CD4-positive, alpha-beta T cell treated with Interleukin-15 for 4 hours (primary cell): Measurements from ENCODE around the gene CRIM1.
"Not testable (repeated sequence)": the region's sequence is repeated elsewhere in the genome, so short reads cannot be mapped to it uniquely, and the experiment has no call there.

Source experiments
- DNase-seq: peaks from one replicate; pipeline ENCODE4 v3.0.0-alpha.2; 2020; ENCODE audit warnings: low spot score

The CRIM1 gene

DNA sequence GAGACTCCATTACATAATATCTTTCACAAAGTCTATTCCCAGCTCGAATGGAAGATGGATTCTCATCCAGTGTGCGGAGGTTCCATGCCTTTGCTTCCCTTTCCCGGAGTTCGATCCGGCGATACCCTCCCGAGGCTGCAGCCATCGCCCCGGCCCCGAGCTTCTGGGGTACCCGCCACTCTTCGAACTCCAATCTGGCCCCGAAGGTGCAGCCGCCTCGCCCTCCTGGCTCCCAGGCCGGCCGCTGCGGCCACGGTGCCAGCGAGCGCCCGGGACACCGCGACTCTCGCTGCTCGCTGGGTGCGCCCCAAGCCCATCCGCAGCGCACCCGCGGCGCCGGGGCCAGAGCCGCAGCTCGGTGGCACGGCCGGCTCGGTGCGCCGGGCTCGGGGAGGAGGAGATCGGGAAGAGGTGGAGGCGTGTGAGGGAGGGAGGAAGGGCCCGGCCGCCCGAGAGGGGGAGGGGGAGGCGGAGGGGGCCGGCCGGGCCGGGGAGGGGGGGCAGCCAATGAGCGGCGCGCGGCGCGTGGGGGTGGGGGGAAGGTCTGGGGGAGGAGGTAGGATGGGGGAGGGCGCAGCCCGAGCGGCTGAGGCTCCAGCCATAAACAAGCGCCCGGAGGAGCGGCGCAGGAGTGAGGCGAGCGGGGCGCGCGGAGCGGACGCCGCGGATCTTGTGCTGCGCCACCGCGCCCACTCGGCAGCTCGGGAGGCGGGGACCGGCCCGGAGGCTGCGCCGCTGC, at the start of gene CRIM1:
Gene CRIM1, plus strand, starts transcription at position 628 of the 739 bp plus-strand sequence. CDS start 515 bp downstream, outside the sequence.
- DNase-seq, result peak; percentile 31

DNA sequence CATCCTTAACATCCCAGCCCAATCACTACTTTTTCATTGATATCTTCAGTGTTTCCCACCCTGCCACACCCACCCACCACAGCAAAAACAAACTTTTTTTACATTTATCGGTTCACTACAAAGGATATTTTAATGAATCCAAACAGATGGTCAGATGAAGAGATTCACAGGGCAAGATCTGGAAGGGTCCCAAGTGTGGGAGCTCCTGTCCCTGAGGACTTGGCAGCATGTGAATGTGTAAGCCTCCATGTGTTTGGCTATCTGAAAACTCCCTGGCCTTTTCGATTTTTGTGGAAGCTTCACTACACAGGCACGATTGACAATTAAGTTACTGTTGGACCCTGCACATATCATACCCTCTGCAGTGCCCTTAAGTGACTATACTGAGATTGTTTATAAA, 48.1 kb upstream of the CRIM1 start:
- no peak for DNase-seq

- DNase-seq, result not testable (repeated sequence)
Measured at GRCh38 chr2:36310444-36310843, 45.1 kb upstream of the CRIM1 start.

GRCh38 chr2:36318547-36318946, 37.0 kb upstream of the CRIM1 start:
- DNase-seq, result no peak

DNA sequence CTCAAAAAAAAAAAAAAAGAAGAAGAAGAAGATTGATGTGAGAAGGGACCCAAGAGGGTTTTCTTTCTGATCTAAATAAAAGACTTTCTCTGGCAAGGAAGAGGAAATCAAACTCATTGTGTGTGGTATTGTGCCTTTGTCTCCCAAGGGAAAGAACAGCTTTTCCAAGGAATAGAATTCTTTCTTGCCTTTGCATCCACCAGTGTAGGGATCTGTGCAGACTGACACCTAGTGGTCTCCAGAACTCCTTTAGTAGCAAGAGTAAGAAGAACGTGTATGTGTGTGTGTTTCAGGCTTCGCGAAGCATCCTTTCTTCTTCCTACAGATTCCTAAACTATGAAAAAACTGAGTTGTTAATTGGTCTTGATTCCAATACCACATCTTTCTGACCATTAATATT, 33.5 kb upstream of the CRIM1 start:
- DNase-seq, result no peak

DNA sequence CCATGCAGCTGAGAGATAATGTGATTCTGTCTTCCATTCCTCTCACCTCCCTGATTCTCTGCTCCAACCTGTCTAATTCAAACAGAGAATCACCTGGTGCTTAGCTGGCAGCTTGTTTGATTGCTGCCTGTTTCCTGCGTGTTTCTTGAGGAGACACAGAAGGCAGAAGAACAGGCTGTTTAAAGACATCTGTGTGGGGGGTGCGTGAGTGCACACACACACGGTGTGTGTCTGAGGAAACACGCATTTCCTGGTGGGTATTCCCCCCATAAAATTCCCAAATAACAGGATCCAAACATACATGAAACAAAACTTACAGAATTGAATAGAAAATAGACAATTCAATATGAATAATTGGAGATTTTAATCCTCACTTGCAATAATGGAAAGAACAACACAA, 29.3 kb upstream of the CRIM1 start:
- DNase-seq, result no peak

DNA sequence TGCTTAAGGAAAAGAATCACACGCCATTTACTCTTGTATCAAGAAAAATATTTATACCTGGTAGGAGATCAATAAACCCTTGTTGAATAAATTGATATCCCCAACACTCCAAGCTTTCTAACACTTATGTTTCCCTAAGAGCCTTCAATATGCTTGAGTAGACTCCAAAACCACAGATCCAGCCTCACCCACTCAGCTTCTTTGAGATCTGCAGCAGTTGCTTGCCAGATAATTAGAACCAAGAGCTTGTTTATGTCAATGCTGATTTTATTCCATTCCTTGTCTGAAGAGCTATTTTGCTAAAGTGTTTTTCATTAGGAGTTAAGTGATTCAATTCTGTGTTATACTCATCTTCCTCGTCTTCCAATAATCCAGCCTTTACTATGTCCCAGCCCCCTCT, 26.3 kb upstream of the CRIM1 start:
- no peak for DNase-seq

- no peak for DNase-seq
Measured at GRCh38 chr2:36329746-36330472, 25.7 kb upstream of the CRIM1 start.

DNA sequence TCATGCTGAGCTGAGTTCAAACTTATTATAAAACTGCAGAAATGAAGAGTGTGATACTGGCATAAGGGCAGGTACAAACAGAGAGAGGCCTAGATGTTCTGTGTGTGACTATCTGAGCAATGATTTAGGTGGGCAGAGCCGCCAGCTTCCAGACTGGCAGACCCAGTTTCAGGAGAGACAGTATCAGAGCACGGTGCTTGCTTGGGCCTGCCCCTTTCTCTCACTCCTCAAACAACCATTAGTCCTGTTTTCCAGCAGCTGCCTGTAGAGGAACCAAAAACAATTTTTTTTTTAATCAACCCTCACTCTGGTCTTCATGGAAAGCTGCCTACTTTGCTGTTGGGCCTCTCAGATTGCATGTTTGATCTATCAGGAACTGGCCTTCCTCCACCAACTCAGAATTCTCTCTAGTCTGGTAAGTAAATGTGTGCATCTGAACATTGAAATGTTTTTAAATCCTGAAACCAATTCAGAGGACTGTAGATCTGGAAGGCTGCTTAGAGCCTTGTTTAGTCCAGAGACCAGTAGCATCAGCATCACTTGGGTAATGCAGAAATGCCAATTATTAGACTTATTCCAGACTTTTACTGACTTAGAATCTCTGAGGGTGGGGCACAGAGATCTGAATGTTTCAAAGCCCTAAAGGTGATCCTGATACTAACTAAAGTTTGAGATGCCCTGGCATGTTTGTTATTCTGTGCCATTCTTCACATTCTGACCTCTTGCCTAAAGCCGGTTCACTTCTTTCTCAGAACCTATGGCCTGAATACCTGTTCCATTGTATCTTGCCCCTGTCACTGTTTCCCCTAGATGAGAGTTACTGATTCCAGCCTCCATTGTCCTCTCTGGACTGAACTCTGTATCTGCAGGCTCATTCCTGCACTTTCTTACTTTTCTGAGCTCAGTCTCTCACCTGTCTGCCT, 24.8 kb upstream of the CRIM1 start:
- DNase-seq, result no peak

DNA sequence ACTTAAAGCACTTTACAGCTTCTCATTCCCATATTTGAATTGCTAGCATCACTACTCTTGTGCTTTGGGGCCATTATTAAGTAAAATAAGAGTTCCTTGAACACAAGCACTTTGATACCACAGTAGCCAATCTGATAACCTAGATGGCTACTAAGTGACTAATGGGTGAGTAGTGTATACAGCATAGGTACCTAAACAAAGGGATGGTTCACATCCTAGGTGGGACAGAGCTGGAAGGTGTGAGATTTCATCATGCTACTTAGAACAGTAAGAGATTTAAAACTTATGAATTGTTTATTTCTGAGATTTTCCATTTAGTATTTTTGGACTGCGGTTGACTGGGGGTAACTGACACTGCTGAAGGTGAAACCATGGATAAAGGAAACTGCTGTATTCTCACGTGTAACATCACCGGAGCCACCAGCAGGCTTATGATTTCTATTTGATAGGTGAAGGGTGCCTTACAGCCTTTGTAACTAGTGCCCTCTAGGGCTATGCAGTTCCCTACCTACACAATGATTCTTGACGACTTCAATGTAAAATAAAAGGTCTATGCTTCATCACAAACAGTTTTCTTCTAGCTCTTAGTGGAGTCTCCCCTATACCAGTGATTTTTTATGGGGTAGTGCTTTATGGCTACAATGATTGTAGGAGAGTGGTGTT, 22.1 kb upstream of the CRIM1 start:
- no peak for DNase-seq

DNA sequence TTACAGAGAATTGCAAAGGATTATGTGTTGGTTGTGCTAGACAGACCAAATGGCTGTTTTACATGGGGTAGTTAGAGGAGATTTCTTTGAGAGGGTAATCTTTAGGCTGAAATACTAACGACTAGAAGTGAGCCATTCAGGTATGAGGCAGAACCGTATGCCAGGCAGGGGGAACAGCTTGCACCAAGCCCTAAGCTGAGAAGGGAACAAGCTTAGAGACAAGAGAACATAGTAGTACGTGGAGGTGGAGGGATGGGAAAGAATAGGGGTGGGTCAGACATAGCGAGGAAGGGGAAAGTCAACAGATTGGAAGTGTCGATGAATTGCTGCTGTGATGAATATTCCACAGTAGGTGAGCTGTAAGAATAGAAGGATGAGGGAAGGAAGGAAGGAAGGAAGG, 20.0 kb upstream of the CRIM1 start:
- no peak for DNase-seq

- no peak for DNase-seq
Measured at GRCh38 chr2:36336321-36336720, 19.3 kb upstream of the CRIM1 start.

DNA sequence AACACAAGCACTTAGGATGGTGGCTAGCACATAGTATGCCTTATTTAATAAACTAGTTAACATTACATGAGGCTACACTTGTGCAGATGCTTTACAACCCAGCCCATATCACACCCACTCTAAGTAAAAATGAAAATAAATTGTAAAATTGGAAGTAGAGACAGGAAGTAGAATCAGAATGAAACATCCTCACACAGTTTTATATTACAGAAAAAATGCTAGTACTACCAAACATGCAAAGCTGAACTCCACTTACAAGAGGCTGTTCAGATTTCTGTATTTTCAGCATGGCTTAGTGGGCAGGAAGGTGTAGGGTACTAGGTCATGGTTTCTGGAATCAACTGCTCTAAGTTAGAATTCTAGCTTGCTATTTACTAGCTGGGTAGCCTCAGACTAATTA, 18.2 kb upstream of the CRIM1 start:
- no peak for DNase-seq

- DNase-seq, result no peak
Measured at GRCh38 chr2:36338124-36338826, 17.3 kb upstream of the CRIM1 start.

DNA sequence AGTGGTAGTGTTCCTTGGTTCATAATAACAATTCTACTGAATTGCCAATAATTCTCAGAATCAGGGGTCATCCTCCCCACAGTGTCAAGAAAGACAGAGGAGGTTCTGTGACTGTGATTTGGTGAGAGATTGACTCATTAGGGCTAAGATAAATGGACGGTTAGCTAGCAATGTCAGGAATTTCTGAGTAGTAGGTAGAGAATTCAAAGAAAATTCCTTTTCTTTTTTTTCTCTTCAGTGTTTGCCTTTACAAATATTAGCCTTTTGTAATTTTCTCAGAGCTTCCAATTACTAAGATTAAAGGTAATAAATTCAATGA, 16.8 kb upstream of the CRIM1 start:
- no peak for DNase-seq

DNA sequence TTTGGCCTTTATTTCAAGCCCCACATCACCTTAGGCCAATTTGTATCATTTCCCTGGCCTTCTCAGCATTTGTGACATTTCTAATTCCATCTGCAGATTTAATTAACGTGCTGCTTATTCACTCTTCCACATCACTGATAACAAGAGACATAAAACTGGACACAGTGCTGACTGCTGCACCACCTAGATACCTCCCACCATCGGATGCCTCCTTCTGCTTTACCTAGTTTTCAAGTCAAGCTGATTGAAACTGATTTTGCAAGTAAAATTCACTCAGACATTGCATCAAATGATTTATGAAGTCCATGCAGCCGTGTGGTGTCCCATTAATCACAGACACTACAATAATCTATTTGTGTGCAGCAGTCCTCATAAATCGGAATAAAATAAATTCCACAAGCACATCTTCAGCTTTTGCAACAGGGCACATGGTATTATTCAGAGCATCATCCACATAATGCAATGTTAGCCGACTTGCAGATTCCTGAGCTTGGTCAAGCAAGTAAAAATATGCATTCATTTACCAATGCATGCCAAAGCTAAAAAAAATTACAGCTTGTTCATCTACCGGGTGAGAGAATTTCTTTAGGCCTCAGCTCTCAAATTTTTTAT, 15.9 kb upstream of the CRIM1 start:
- no peak for DNase-seq

GRCh38 chr2:36343606-36344005, 12.0 kb upstream of the CRIM1 start:
- DNase-seq, result no peak

GRCh38 chr2:36348721-36349120, 6.9 kb upstream of the CRIM1 start:
- no peak for DNase-seq

- no peak for DNase-seq
Measured at GRCh38 chr2:36351291-36351690, 4.3 kb upstream of the CRIM1 start.

DNA sequence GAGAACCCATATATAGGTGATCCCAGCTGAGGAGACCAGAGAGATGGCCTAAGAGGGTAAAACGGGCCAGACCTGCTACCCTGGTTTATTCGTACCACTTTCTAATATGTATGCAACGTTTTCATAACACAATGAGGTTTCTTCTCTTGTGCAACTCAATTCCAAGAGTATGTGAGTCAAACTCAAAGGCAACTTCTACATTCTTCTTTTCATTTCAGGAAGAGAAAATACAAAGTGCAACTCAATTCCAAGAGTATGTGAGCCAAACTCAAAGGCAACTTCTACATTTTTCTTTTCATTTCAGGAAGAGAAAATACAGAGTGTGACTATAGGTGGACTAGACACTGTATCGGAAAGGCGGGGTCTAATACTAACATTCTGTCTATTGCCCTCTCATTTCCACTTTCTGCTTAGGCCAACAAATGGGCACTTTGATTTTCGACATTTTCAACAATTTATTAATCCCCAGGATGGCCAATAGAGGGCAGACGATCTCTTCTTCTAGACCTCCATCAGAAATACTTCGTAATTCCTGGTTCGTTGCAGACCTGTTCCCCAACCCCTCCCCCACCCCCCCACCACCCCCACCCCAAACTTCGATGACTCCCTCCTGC, 3.7 kb upstream of the CRIM1 start:
- DNase-seq, result peak; percentile 37

GRCh38 chr2:36352701-36353100, 2.9 kb upstream of the CRIM1 start:
- no peak for DNase-seq
